HL-60 (cell line): Measurements from ENCODE around the gene KIF14.

ENCODE experiments used
- CTCF ChIP-seq: IDR thresholded peaks from one replicate; pipeline ENCODE4 v1.5.1; 2011; ENCODE audit warnings: low read length, control low read depth, inconsistent platforms; ENCODE audit not compliant: insufficient read depth
- POLR2AphosphoS5 ChIP-seq: IDR thresholded peaks from 2 replicates; pipeline ENCODE4 v1.6.1; 2012; ENCODE audit warnings: low read depth

- no peak for TF ChIP-seq CTCF
- no peak for TF ChIP-seq POLR2AphosphoS5
Observed at GRCh38 chr1:200654660-200655059, 34.1 kb upstream of the KIF14 start.
